ENCODE measurements around the gene DDIT4.

DNA sequence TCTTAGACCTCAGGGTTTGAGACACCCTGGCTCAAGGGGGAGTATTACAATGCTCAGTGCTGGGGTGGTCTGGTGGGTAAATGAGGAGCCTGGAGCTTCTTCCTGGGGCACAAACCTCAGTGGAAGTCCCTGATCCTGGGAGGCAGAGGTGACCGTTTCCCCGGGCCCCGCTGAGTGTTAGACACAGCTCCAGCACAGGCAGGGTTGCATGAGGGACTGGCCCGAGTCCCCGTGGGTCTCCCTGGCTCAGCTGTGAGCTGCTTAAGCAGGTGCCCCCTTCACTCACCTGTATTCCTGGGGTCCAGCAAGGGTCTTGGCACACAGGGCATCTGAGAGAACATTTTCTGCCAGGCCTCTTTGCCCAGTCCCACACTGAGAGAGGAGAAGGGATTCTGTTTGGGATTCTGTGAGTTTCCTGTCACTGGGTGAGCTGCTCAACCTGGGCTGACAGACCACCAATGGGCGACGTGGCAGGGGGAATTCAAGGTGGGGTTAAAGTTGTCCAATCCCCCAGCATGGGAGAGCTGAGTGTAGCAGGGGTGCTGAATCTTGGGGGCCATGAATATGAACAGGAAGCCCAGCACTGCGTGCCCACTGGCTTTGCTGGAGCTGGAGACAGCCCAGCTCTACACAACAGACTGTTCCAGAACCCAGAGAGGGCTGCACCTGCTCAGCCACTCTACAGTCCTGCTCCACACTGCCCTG, 29.9 kb downstream of the DDIT4 start:
- TF ChIP-seq, protein P1, sequence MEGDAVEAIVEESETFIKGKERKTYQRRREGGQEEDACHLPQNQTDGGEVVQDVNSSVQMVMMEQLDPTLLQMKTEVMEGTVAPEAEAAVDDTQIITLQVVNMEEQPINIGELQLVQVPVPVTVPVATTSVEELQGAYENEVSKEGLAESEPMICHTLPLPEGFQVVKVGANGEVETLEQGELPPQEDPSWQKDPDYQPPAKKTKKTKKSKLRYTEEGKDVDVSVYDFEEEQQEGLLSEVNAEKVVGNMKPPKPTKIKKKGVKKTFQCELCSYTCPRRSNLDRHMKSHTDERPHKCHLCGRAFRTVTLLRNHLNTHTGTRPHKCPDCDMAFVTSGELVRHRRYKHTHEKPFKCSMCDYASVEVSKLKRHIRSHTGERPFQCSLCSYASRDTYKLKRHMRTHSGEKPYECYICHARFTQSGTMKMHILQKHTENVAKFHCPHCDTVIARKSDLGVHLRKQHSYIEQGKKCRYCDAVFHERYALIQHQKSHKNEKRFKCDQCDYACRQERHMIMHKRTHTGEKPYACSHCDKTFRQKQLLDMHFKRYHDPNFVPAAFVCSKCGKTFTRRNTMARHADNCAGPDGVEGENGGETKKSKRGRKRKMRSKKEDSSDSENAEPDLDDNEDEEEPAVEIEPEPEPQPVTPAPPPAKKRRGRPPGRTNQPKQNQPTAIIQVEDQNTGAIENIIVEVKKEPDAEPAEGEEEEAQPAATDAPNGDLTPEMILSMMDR (IDR thresholded peaks at IDR 0.05): no peak
- TF ChIP-seq EZH2phosphoT487 (IDR thresholded peaks at IDR 0.05) (no peak), EZH2 (IDR thresholded peaks at IDR 0.05) (no peak)

Data from neural progenitor cell (in vitro differentiated cells).